HG03108 (cell line): Measurements from ENCODE around the gene ARHGAP24.

Experiments
- ATAC-seq: cut with Tn5 transposase; IDR thresholded peaks from one replicate; pipeline ENCODE4 v1.9.1; 2021; ENCODE audit warnings: moderate library complexity; ENCODE audit not compliant: unreplicated experiment

The ARHGAP24 gene

GRCh38 chr4:85769009-85769408 is 294.1 kb downstream of the ARHGAP24 start:
- ATAC-seq = no peak

DNA sequence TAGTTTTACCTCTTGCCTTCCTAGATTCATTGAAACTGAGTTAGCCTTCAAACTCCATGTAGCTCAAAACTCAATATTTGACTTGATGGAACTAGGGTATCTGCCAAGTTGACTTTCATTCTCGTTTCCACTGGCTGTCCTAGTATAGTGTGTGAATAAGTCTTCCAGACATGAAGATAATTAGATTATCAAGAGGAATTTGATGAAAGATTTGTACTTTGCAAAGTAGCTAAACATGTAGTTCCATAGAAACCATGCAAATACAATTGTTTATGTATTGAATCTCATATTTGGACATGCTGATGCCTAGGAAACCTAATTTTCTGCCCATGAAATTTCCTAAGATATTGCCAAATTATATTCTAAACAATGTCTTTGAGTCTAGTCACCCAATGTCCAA is 297.5 kb downstream of the ARHGAP24 start:
- ATAC-seq = no peak

DNA sequence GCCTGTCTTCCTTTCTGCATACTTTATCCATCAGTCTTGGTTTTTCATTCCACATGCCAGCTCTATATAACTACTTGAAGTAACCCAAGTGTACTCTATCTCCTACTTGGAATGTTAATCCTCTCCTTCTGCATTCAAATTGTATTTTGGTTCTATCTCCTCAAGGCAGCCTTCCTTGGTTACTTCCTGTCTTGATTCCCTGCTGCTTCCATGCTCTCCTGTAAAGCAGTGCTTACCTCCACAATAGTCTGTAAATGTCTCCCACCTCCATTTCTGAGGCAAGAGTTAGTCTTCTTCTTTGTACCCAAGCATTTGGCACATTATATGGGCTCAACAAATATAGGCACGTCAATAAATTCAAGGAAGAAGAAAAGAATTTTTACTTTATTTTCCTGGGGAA is 298.4 kb downstream of the ARHGAP24 start:
- ATAC-seq = no peak

DNA sequence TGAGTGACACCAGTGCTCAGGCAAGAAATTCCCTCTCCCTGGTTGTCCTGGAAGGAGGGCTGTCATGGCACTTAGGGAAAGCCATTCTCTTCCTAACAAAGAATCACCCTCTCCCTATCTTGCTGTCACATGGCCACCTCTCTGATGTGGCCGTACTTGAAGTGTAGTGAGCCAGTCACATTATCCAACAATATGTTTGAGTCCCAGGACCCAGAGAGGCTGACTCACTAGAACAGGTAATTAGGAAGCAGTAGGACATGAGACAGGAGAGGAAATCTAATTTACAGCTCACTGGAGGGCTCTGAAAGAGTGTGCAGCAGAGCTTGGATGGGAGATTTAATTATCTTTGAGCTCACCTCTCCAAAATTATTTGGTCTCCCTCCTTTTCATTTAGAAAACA is 299.1 kb downstream of the ARHGAP24 start:
- ATAC-seq = no peak

GRCh38 chr4:85774489-85774888 is 299.5 kb downstream of the ARHGAP24 start:
- no peak for ATAC-seq

GRCh38 chr4:85776096-85776495 is 301.1 kb downstream of the ARHGAP24 start:
- ATAC-seq = no peak

DNA sequence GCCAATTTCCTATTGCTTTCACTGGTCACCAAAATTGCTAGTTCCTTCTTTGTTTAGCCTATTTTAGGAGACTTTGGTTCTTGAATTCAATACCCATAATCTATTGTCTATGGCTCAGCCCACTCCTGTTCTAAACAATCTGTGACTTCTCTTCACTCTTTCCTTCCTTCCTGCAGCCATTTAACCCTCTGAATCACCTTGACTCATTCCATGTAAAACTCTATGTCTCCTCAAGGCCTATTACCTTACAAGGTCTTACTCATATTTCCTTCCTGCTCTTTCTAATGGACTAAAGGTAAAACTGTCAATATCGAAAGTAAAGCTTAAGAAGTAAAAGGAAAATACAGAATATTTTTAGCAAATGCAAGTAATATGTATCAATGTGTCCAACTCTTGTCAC is 301.6 kb downstream of the ARHGAP24 start:
- no peak for ATAC-seq

- ATAC-seq = peak; percentile 68
Measured at GRCh38 chr4:85777908-85778631, 303.1 kb downstream of the ARHGAP24 start.

GRCh38 chr4:85778632-85779131 is 303.7 kb downstream of the ARHGAP24 start:
- ATAC-seq = peak; percentile 65

GRCh38 chr4:85779165-85779564 is 304.2 kb downstream of the ARHGAP24 start:
- ATAC-seq = peak; percentile 26

GRCh38 chr4:85780664-85781063 is 305.7 kb downstream of the ARHGAP24 start:
- peak; percentile 38 for ATAC-seq

GRCh38 chr4:85783483-85783882 is 308.5 kb downstream of the ARHGAP24 start:
- ATAC-seq = peak; percentile 22

DNA sequence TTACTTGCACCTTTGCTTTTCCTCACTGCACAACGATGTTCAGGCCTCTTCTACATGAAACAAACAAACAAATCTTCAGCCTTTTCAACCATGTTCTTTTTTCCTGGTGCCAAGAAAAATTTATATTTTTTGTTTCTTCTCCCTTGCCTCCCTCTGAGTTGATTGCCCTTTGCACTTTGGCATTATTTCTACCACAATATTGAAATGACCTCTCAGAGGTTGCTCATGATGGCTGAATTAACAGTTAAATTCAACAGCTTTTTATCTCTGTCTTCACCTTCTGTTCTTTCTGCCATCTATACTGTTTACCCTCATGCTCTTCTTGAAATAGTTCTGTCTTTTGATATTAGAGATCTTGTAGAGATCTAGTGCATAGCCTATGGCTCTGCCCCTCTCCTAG is 308.9 kb downstream of the ARHGAP24 start:
- no peak for ATAC-seq

DNA sequence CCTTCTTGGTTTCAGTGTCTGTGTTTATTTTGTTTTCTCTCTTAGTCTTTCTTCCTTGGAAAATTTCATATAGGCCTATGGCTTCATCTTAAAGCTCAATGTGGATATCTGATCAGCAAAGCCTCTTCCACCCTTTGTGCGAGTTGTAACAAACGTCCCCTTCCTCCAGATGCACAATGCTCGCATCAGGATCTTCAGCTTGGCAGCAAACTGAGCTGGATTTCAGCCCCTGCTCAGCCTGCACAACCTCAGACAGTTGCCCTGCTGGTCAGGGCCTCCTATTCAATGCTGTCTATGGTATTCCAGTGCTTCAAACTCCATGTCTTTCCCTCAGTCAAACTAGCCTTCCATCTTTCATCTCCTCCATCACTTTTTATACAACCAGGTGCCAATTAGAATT is 309.4 kb downstream of the ARHGAP24 start:
- no peak for ATAC-seq

DNA sequence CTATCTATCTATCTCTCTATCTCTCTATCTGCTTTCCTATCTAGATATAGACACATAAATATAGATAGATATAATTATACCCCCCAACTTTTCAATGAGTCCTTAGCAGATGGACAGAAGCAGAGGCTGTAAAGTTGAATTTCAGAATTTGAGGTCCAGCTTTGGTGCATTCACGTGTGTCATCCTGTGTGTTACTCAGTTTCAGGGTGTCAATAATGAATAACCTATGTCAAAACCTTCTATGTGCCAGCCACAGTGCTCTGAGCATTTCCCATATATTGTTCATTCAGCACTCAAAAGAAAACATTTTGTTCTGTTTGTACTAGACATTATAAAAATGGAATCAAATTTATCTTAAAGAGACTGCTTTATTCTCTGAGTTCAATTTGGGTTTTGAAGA is 310.0 kb downstream of the ARHGAP24 start:
- ATAC-seq = peak; percentile 50

GRCh38 chr4:85787133-85787532 is 312.2 kb downstream of the ARHGAP24 start:
- no peak for ATAC-seq

DNA sequence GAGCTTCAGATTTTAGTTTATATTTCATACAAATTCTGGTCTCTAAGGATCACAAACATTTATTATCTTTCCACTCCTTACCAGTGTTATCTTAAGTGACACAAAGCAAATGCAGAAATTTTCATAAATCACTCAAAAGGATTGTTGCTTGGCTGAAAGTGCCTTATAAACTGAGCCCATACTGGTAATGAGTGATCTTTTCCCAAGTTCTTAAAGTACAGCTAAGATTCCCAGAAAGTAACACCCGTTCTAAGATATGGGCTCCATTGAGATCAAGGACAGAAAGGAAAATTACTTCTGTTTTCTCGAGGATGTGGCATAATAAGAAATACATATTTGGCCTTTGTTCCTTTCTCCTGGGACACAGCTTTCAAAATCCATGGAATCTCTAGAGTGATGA is 313.7 kb downstream of the ARHGAP24 start:
- no peak for ATAC-seq

DNA sequence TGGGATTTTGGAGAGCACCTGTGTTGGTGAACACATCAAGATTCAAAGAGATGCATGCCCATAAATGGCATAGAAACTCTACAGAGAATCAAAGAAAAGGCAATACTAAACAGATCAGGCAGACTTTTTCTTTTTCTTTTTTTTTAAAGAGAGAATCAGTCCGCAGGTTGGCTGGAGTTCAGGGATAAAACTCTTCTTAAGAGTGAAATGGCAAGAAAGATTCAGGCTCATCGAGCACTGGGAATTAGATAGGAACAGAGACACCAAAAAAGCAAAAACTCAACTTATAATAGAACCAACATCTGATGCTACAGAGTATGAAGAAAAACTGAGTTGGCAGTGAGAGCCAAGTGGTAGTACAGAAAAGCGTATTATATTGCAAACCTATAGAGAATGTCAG is 314.3 kb downstream of the ARHGAP24 start:
- ATAC-seq = no peak

DNA sequence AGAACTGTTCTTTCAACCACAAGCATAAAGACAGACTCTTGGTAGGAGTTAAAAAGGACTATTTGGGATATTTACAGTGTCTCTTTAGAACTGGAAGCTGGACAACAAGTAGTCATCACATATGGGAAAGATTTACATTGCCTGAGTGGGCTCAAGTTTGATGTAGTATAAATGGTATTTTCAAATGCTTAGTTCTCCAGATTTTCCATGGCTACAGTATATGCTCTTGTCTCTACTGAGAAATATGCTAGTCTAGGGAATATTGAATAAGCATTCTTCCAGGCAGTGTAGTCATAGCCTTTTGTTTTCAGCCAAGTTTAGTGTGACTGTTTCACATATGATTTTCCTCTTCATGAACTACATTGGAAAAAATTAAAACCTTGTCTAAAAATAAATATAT is 315.6 kb downstream of the ARHGAP24 start:
- no peak for ATAC-seq

DNA sequence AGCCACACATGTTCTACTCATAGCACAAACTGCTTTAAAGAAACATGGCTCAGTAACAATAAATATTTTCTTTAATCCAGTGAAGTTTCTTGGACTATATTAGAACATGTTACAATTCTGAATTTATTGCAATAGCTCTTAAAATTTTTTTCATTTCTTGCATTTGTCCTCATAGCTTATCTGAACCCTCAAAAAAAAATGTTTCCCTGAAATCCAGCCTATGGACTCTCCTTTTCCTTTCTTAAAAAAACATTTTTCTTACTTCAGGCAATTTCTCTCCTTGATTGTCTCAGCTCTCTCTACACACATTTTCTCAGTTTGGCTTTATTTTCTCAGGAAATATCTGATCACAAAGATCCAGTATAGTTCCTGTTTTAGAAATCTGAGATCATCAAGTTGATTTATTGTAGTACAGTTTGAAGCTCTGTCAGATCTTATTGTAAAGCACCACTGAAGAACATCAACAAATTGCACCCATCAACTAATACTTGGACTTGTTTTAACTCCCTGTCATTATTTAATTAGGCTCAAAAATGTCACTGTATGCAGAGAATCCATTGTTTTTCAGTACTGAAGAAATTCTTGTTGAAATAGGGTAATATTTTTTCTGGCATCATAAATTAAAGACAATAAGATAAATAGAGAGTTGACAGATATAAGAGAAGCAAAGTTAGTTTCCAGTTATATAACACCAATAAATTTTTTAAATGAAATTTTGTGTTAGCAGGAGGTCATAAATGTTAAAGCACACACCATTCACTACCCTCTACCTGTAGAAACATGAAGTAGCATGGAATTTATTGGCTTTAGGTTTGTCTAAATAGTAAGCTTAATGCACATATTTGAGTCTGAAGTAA is 317.7 kb downstream of the ARHGAP24 start:
- no peak for ATAC-seq

- no peak for ATAC-seq
Measured at GRCh38 chr4:85793233-85793585, 318.3 kb downstream of the ARHGAP24 start.
